A549 (cell line): ENCODE measurements around the gene RUNX2. TPM values are rescaled to one million over a fixed set of nuclear protein-coding genes. Genes with fewer than 3 reads are reported as not detected.

Experiments
- ATAC-seq, 2 experiments: fragments of 200-7000 bp in 1 of 2; fragments of >200 bp in 1 of 2; cut with Nextera tagmentation in 1 of 2; cut with Tn5 transposase in 1 of 2; 3 replicates each; pipeline versions ENCODE4 v1.8.0 to v1.9.1; 2018 to 2020; ENCODE audit warnings: mild to moderate bottlenecking in 1 of 2, moderate library complexity in 1 of 2
- CTCF ChIA-PET: fragments of 300-600 bp; sonication (Branson Sonifier 250); formaldehyde crosslinking; extraction: SDS; loops from one replicate; lab custom pipeline; 2021; ENCODE audit warnings: antibody characterized with exemption, inconsistent platforms; lab: Yijun Ruan, JAX
- POLR2A ChIA-PET: fragments of 350-600 bp; formaldehyde crosslinking; extraction: SDS; loops from one replicate; lab custom pipeline; 2021; ENCODE audit warnings: antibody characterized with exemption, inconsistent platforms; lab: Yijun Ruan, JAX
- DNase-seq, 2 experiments: peaks; one replicate each; pipeline versions ENCODE4 v3.0.0 to v3.0.0-alpha.2; 2011 to 2016; ENCODE audit warnings: low read depth in 1 of 2, low spot score in 1 of 2
- FAIRE-seq: peaks from 2 replicates; lab custom pipeline; 2011; peaks lifted over from hg19 to GRCh38; lab: Jason Lieb, UNC
- H3K27ac ChIP-seq, 2 experiments: fragments of >200 bp; sonication (Bioruptor Twin); formaldehyde crosslinking; 3 replicates each; pipeline ENCODE4 v1.5.1; 2016 to 2017
- H3K4me1 ChIP-seq: fragments of >200 bp; sonication (Bioruptor Twin); formaldehyde crosslinking; 3 replicates; pipeline ENCODE4 v1.6.1; 2016
- H3K4me2 ChIP-seq: fragments of >200 bp; sonication (Bioruptor Twin); formaldehyde crosslinking; 3 replicates; pipeline ENCODE4 v1.6.1; 2016
- H3K4me3 ChIP-seq: fragments of >200 bp; sonication (Bioruptor Twin); formaldehyde crosslinking; 3 replicates; pipeline ENCODE4 v1.5.1; 2016
- H3K9me3 ChIP-seq: fragments of >200 bp; sonication (Bioruptor Twin); formaldehyde crosslinking; 3 replicates; pipeline ENCODE4 v1.6.1; 2016
- CEBPB ChIP-seq, 2 experiments: fragments of >200 bp in 1 of 2; sonication (Bioruptor Twin) in 1 of 2; formaldehyde crosslinking in 1 of 2; IDR thresholded peaks; 2 replicates each; pipeline ENCODE4 v1.6.1; 2012 to 2016
- EHF ChIP-seq: fragments of 250-450 bp; sonication (Bioruptor Pico); IDR thresholded peaks from 2 replicates; pipeline ENCODE4 v1.5.0; 2020; ENCODE audit warnings: mild to moderate bottlenecking
- EP300 ChIP-seq, 2 experiments: fragments of >200 bp; sonication (Bioruptor Twin); formaldehyde crosslinking; IDR thresholded peaks; 2 replicates in 1 of 2; 3 replicates in 1 of 2; pipeline ENCODE4 v1.6.1; 2016 to 2017
- ESRRA ChIP-seq: fragments of 150-350 bp; IDR thresholded peaks from 2 replicates; pipeline ENCODE4 v1.6.1; 2014; ENCODE audit warnings: mild to moderate bottlenecking, low read length, borderline replicate concordance
- FOSL2 ChIP-seq, 2 experiments: fragments of 450-650 bp in 1 of 2; fragments of >200 bp in 1 of 2; sonication (Bioruptor Twin) in 1 of 2; formaldehyde crosslinking; IDR thresholded peaks; 2 replicates each; pipeline versions ENCODE4 v1.5.0 to v1.6.1; 2016 to 2020; ENCODE audit warnings: mild to moderate bottlenecking in 1 of 2, moderate library complexity in 1 of 2
- HMGXB4 ChIP-seq: fragments of 250-450 bp; sonication (Bioruptor Pico); IDR thresholded peaks from 2 replicates; pipeline ENCODE4 v1.5.0; 2021; ENCODE audit warnings: mild to moderate bottlenecking, moderate library complexity, borderline replicate concordance
- MAFK ChIP-seq: fragments of 450-650 bp; IDR thresholded peaks from 2 replicates; pipeline ENCODE4 v1.6.1; 2014; ENCODE audit not compliant: partially characterized antibody
- MYC ChIP-seq: IDR thresholded peaks from 2 replicates; pipeline ENCODE4 v1.6.1; 2012; ENCODE audit warnings: mild to moderate bottlenecking, inconsistent platforms, low read length, improper control_type of control experiment, borderline replicate concordance
- NFE2L2 ChIP-seq: fragments of 150-350 bp; conservative IDR thresholded peaks from 2 replicates; pipeline ENCODE4 v1.6.1; 2014; ENCODE audit warnings: low read length
- POLR2A ChIP-seq: IDR thresholded peaks from 2 replicates; pipeline ENCODE4 v1.6.1; 2012; ENCODE audit warnings: mild to moderate bottlenecking, low read length
- RARB ChIP-seq: fragments of 250-450 bp; sonication (Bioruptor Pico); IDR thresholded peaks from 2 replicates; pipeline ENCODE4 v1.8.0; 2021; ENCODE audit warnings: mild to moderate bottlenecking, moderate library complexity
- RCOR1 ChIP-seq: fragments of 150-350 bp; IDR thresholded peaks from 2 replicates; pipeline ENCODE4 v1.6.1; 2014; ENCODE audit warnings: antibody characterized with exemption, low read length, low read depth
- REST ChIP-seq: fragments of 200-600 bp; sonication (generic); IDR thresholded peaks from 2 replicates; pipeline ENCODE4 v1.6.1; 2016; ENCODE audit warnings: antibody characterized with exemption, mild to moderate bottlenecking, moderate library complexity
- RFX5 ChIP-seq: fragments of 450-650 bp; IDR thresholded peaks from 2 replicates; pipeline ENCODE4 v1.7.1; 2014; ENCODE audit warnings: antibody characterized with exemption, mild to moderate bottlenecking, moderate library complexity
- ZC3H11A ChIP-seq: fragments of 450-650 bp; IDR thresholded peaks from 2 replicates; pipeline ENCODE4 v1.6.1; 2014; ENCODE audit warnings: antibody characterized with exemption, mild to moderate bottlenecking
- WGBS: methylation state at CpG from one replicate; pipeline ENCODE4 v1.1.6; 2017; ENCODE audit errors: missing lambda C conversion rate; 5-methylcytosine and 5-hydroxymethylcytosine counted together
- polyA plus RNA-seq, 4 experiments: library from polyadenylated mRNA; depleted of rRNA in 3 of 4; stranded (reverse); fragments of >200 nt; fragmentation: RNase III in 1 of 4; extraction: RNeasy Plus Mini Kit Qiagen cat#74134 plus additional on column Dnase treatment in 1 of 4; gene quantifications; 2 replicates in 3 of 4; 3 replicates in 1 of 4; pipeline ENCODE4 v1.2.3, GENCODE V29; 2011 to 2017
- TF ChIP-seq, protein P1 (sequence below): IDR thresholded peaks from 2 replicates; pipeline ENCODE4 v1.6.1; 2012
- TF ChIP-seq, protein P2 (sequence below): fragments of >200 bp; sonication (Bioruptor Twin); formaldehyde crosslinking; IDR thresholded peaks from 2 replicates; pipeline ENCODE4 v1.6.1; 2016
- TF ChIP-seq, protein P3 (sequence below): fragments of >200 bp; sonication (Bioruptor Twin); formaldehyde crosslinking; IDR thresholded peaks from 3 replicates; pipeline ENCODE4 v1.5.1; 2016

Gene RUNX2
- polyA plus RNA-seq, 2 of the 4 experiments (the other 2 are of a cell fraction) = 0.13 to 0.83 TPM

- FAIRE-seq (no peak), ATAC-seq (no peak)
- no peak overlapping the region; a peak in 1 of 6 replicates for H3K27ac ChIP-seq
- no peak overlapping the region for H3K4me2 ChIP-seq
- ChIA-PET CTCF (interaction anchor here (4.4 kb wide), 1 partner anchor 10 kb away, joined by 28 read pairs; no protein-coding TSS in a partner anchor), POLR2A (no interaction called here)
- no peak overlapping the region for H3K4me3 ChIP-seq
- 56% methylated on average over 3 of the region's 3 CpGs for WGBS
- no peaks in the 10 kb centered on the region for H3K9me3 ChIP-seq
- H3K4me1 ChIP-seq = peaks cover 11% of the 10 kb centered on the region; the same call in 1 of the 3 replicates
- TF ChIP-seq RFX5 = no peak
- no peak for TF ChIP-seq RARB
- TF ChIP-seq POLR2A = no peak
- TF ChIP-seq CEBPB (IDR thresholded peaks at IDR 0.05) = no peak
- TF ChIP-seq MAFK = no peak
- TF ChIP-seq FOSL2 (IDR thresholded peaks at IDR 0.05) = no peak
- TF ChIP-seq FOSL2 (CRISPR knock-in tag; IDR thresholded peaks at IDR 0.05) = no peak
- no peak for TF ChIP-seq NFE2L2
- TF ChIP-seq, protein P1, sequence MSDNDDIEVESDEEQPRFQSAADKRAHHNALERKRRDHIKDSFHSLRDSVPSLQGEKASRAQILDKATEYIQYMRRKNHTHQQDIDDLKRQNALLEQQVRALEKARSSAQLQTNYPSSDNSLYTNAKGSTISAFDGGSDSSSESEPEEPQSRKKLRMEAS = no peak
- no peak for TF ChIP-seq MYC
- TF ChIP-seq HMGXB4 = no peak
- no peak for TF ChIP-seq EHF (CRISPR knock-in tag)
- TF ChIP-seq, protein P2, sequence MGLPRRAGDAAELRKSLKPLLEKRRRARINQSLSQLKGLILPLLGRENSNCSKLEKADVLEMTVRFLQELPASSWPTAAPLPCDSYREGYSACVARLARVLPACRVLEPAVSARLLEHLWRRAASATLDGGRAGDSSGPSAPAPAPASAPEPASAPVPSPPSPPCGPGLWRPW = no peak
- TF ChIP-seq ZC3H11A = no peak
- no peak for TF ChIP-seq REST
- no peak for TF ChIP-seq RCOR1
- TF ChIP-seq EP300 (IDR thresholded peaks at IDR 0.05) = no peak
- TF ChIP-seq ESRRA = no peak
- TF ChIP-seq, protein P3, sequence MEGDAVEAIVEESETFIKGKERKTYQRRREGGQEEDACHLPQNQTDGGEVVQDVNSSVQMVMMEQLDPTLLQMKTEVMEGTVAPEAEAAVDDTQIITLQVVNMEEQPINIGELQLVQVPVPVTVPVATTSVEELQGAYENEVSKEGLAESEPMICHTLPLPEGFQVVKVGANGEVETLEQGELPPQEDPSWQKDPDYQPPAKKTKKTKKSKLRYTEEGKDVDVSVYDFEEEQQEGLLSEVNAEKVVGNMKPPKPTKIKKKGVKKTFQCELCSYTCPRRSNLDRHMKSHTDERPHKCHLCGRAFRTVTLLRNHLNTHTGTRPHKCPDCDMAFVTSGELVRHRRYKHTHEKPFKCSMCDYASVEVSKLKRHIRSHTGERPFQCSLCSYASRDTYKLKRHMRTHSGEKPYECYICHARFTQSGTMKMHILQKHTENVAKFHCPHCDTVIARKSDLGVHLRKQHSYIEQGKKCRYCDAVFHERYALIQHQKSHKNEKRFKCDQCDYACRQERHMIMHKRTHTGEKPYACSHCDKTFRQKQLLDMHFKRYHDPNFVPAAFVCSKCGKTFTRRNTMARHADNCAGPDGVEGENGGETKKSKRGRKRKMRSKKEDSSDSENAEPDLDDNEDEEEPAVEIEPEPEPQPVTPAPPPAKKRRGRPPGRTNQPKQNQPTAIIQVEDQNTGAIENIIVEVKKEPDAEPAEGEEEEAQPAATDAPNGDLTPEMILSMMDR = no peak
- TF ChIP-seq, all 56 proteins: peak for 0
- DNase-seq = no peak
Measured at GRCh38 chr6:45704056-45704800, 376.1 kb downstream of the RUNX2 start.
